Psoas muscle (tissue), 8 donors: ENCODE measurements around the gene GPR83. TPM values are rescaled to one million over a fixed set of nuclear protein-coding genes. Genes with fewer than 3 reads are reported as not detected.

ENCODE experiments used
- ATAC-seq, 4 donors: fragments of 200-7000 bp; cut with Tn5 transposase; one replicate each; pipeline ENCODE4 v1.9.1; 2020; ENCODE audit warnings: moderate library complexity in 3 of 4, mild to moderate bottlenecking in 2 of 4
- DNase-seq, 2 donors: peaks; one replicate each; pipeline ENCODE4 v3.0.0-alpha.2; 2020
- H3K27ac ChIP-seq: fragments of 200-600 bp; one replicate; pipeline ENCODE4 v1.8.0; 2022
- H3K27me3 ChIP-seq, 3 donors: fragments of 200-600 bp in 1 of 3; one replicate each; pipeline versions ENCODE4 v1.6.1 to v1.8.0; 2013 to 2022; ENCODE audit warnings: low read length in 2 of 3, mild to moderate bottlenecking in 2 of 3, moderate library complexity in 1 of 3; ENCODE audit not compliant: insufficient read depth in 3 of 3
- H3K36me3 ChIP-seq, 2 donors: fragments of 200-600 bp in 1 of 2; one replicate each; pipeline versions ENCODE4 v1.6.1 to v1.8.0; 2013 to 2022; ENCODE audit warnings: low read depth in 1 of 2, mild to moderate bottlenecking in 1 of 2, moderate library complexity in 1 of 2; ENCODE audit not compliant: insufficient read depth in 1 of 2
- H3K4me1 ChIP-seq: fragments of 200-600 bp; one replicate; pipeline ENCODE4 v1.8.0; 2022
- H3K4me3 ChIP-seq: fragments of 200-600 bp; one replicate; pipeline ENCODE4 v1.8.0; 2022; ENCODE audit warnings: mild to moderate bottlenecking
- H3K9me3 ChIP-seq: fragments of 200-600 bp; one replicate; pipeline ENCODE4 v1.8.0; 2022
- CTCF ChIP-seq: fragments of 200-600 bp; IDR thresholded peaks from one replicate; pipeline ENCODE4 v1.8.0; 2022; ENCODE audit warnings: antibody characterized with exemption
- WGBS, 3 donors: extraction: QIAGEN DNeasy Blood & Tissue Kit; methylation state at CpG; one replicate each; pipeline versions ENCODE4 v1.1.6 to v1.1.7; 2013; 5-methylcytosine and 5-hydroxymethylcytosine counted together
- intact Hi-C, 2 donors: fragments of 100-400 bp; cut with DNase I; formaldehyde crosslinking; loops; one replicate each; pipeline versions ENCODE4 v1.11.0 to v1.14.2; 2022
- long read RNA-seq, 2 donors: library from polyadenylated mRNA; unstranded; transcript quantifications; one replicate each; pipeline ENCODE4 v2.0.0, GENCODE V29; 2021
- polyA plus RNA-seq, 3 donors: library from polyadenylated mRNA; stranded (reverse); fragments of 200-250 nt; gene quantifications; one replicate each; pipeline ENCODE4 v1.2.3, GENCODE V29; 2013
- total RNA-seq, 4 donors: library from RNA; stranded (reverse); fragmentation: NEBNext Ultra II Directional in 2 of 4; extraction: Animal tissue kit (Norgen Biotek cat#: 25700) in 2 of 4; gene quantifications; one replicate each; pipeline versions ENCODE4 v1.2.1 to v1.2.4, GENCODE V29; 2021 to 2023
- donor health status: healthy with polysubstance abuse.
- donor health status: DM: no; HTN: no; CAD: no; lungs with moderate emphysema.
- donor health status: Bipolar disorder and iron deficiency.
- donor health status: healthy.
- donor health status: DM: yes; HTN: yes; CAD: no.
- donor health status: DM: no; HTN: no; CAD: no.
- donor health status: DM: no; HTN: no; CAD: no.
- donor health status: DM: yes; HTN: yes; CAD: no.

The GPR83 gene
- total RNA-seq (under 1 TPM in 3 of 4 donors, not detected in 1; 0.06 to 0.40 (median 0.11) TPM), polyA plus RNA-seq (under 1 TPM; 0.05 to 0.25 (median 0.13) TPM)
- long read RNA-seq, donor 1 = 0 reads
- long read RNA-seq, donor 2 = 0 reads

GRCh38 chr11:94400839-94401772, at the start of gene GPR83:
GPR83 (minus strand) TSS chr11:94401419; CDS start chr11:94401247, 172 bp downstream.
- DNase-seq = peak in 1 of 2 donors; percentile 41
- H3K4me3 ChIP-seq = peak within 1 kb of the TSS; percentile 46
- intact Hi-C loops = no loop called here

GRCh38 chr11:94450048-94450447, 48.8 kb upstream of the GPR83 start:
- intact Hi-C loops = no loop called here
- no peak for TF ChIP-seq CTCF
- H3K9me3 ChIP-seq = no peaks in the 10 kb centered on the region
- peaks cover 0 to 22% of the 10 kb centered on the region in 2 donors for H3K36me3 ChIP-seq
- 76 to 82% (median 77%) methylated on average over 3 of the region's 3 CpGs for WGBS, 3 donors
- H3K27me3 ChIP-seq = no peaks in the 10 kb centered on the region
- no peaks in the 10 kb centered on the region for H3K4me1 ChIP-seq
- no peak overlapping the region for H3K27ac ChIP-seq
- ATAC-seq (no peak), DNase-seq (no peak)
- no peak overlapping the region for H3K4me3 ChIP-seq

More at GRCh38 chr11:94400839-94401772, at the start of gene GPR83:
- Histone ChIP-seq H3K36me3 (no peaks in the 10 kb centered on the region), H3K4me1 (peaks cover 7% of the 10 kb centered on the region), H3K9me3 (no peaks in the 10 kb centered on the region), H3K27ac (no peak within 1 kb of the TSS), H3K27me3 (peaks cover 5 to 35% (median 20%) of the 10 kb centered on the region in 3 donors)
- TF ChIP-seq CTCF = no peak
- peak in 2 of 4 donors; percentile 35 to 36 for ATAC-seq
- 1 to 4% (median 2%) methylated on average over 50 to 73 of the region's 73 CpGs for WGBS, 3 donors

- Histone ChIP-seq H3K27ac (no peak overlapping the region), H3K4me1 (no peaks in the 10 kb centered on the region), H3K4me3 (no peak overlapping the region), H3K9me3 (no peaks in the 10 kb centered on the region), H3K36me3 (peaks cover 0 to 26% of the 10 kb centered on the region in 2 donors), H3K27me3 (no peaks in the 10 kb centered on the region)
- TF ChIP-seq CTCF = no peak
- intact Hi-C loops = no loop called here
- DNase-seq (no peak), ATAC-seq (peak in 3 of 4 donors; percentile 49 to 76 (median 72))
- WGBS, 3 donors = 88 to 93% (median 92%) methylated on average over 2 of the region's 2 CpGs
Observed at GRCh38 chr11:94449437-94449836, 48.2 kb upstream of the GPR83 start.

GRCh38 chr11:94449029-94449428, 47.8 kb upstream of the GPR83 start:
- DNase-seq = no peak
- no peak for ATAC-seq
- no peaks in the 10 kb centered on the region for H3K9me3 ChIP-seq
- H3K4me1 ChIP-seq = no peaks in the 10 kb centered on the region
- H3K27ac ChIP-seq = no peak overlapping the region
- H3K27me3 ChIP-seq = no peaks in the 10 kb centered on the region
- TF ChIP-seq CTCF = no peak
- H3K36me3 ChIP-seq = peaks cover 0 to 30% of the 10 kb centered on the region in 2 donors
- no peak overlapping the region for H3K4me3 ChIP-seq
- intact Hi-C loops = no loop called here
- WGBS, 3 donors = 94 to 100% (median 100%) methylated on average over 1 of the region's 1 CpG
